Measurements from ENCODE around the gene REPS2. TPM values are rescaled to one million over a fixed set of nuclear protein-coding genes. Genes with fewer than 3 reads are reported as not detected.

REPS2 gene
- total RNA-seq, 1 donor from 2014 or later, result 1.3 TPM

- Histone ChIP-seq H3K36me3 (ENCODE audit: control insufficient read depth, insufficient read depth, low read length) (no peaks in the 10 kb centered on the region), H3K27me3 (ENCODE audit: control insufficient read depth, insufficient read depth, low read length) (no peaks in the 10 kb centered on the region), H3K4me3 (ENCODE audit: low read depth, low read length) (no peak overlapping the region)
- no peak for TF ChIP-seq CTCF (IDR thresholded peaks at IDR 0.05; ENCODE audit: insufficient read depth, low read length, poor library complexity, severe bottlenecking)
- no peak for DNase-seq (ENCODE audit: low read depth)
These were observed 79.3 kb downstream of the REPS2 start for GRCh38 chrX:17025621-17026302.

- H3K36me3 ChIP-seq (ENCODE audit: control insufficient read depth, insufficient read depth, low read length), result no peaks in the 10 kb centered on the region
- DNase-seq (ENCODE audit: low read depth), result no peak
- TF ChIP-seq CTCF (IDR thresholded peaks at IDR 0.05; ENCODE audit: insufficient read depth, low read length, poor library complexity, severe bottlenecking), result no peak
- H3K27me3 ChIP-seq (ENCODE audit: control insufficient read depth, insufficient read depth, low read length), result no peaks in the 10 kb centered on the region
- H3K4me3 ChIP-seq (ENCODE audit: low read depth, low read length), result no peak overlapping the region
These were observed 81.5 kb downstream of the REPS2 start for GRCh38 chrX:17027931-17028330.

GRCh38 chrX:17028356-17028755 is 81.9 kb downstream of the REPS2 start:
- H3K27me3 ChIP-seq (ENCODE audit: control insufficient read depth, insufficient read depth, low read length), result no peaks in the 10 kb centered on the region
- no peak overlapping the region for H3K4me3 ChIP-seq (ENCODE audit: low read depth, low read length)
- no peaks in the 10 kb centered on the region for H3K36me3 ChIP-seq (ENCODE audit: control insufficient read depth, insufficient read depth, low read length)
- TF ChIP-seq CTCF (IDR thresholded peaks at IDR 0.05; ENCODE audit: insufficient read depth, low read length, poor library complexity, severe bottlenecking), result no peak
- DNase-seq (ENCODE audit: low read depth), result no peak

- DNase-seq (ENCODE audit: low read depth), result no peak
- H3K36me3 ChIP-seq (ENCODE audit: control insufficient read depth, insufficient read depth, low read length), result no peaks in the 10 kb centered on the region
- no peaks in the 10 kb centered on the region for H3K27me3 ChIP-seq (ENCODE audit: control insufficient read depth, insufficient read depth, low read length)
- no peak for TF ChIP-seq CTCF (IDR thresholded peaks at IDR 0.05; ENCODE audit: insufficient read depth, low read length, poor library complexity, severe bottlenecking)
- no peak overlapping the region for H3K4me3 ChIP-seq (ENCODE audit: low read depth, low read length)
These were observed 83.6 kb downstream of the REPS2 start for GRCh38 chrX:17030092-17030491.

- TF ChIP-seq CTCF (IDR thresholded peaks at IDR 0.05; ENCODE audit: insufficient read depth, low read length, poor library complexity, severe bottlenecking), result no peak
- no peak for DNase-seq (ENCODE audit: low read depth)
These were observed 84.3 kb downstream of the REPS2 start for GRCh38 chrX:17030580-17031270.

More at GRCh38 chrX:17030580-17031270, 84.3 kb downstream of the REPS2 start:
- H3K4me3 ChIP-seq (ENCODE audit: low read depth, low read length), result no peak overlapping the region
- no peaks in the 10 kb centered on the region for H3K36me3 ChIP-seq (ENCODE audit: control insufficient read depth, insufficient read depth, low read length)
- H3K27me3 ChIP-seq (ENCODE audit: control insufficient read depth, insufficient read depth, low read length), result no peaks in the 10 kb centered on the region

Measured in kidney epithelial cell (primary cell).